Cardiac muscle cell (in vitro differentiated cells and primary cell): ENCODE measurements around the gene MBNL2. TPM values are rescaled to one million over a fixed set of nuclear protein-coding genes. Genes with fewer than 3 reads are reported as not detected.

Experiments
- DNase-seq, 2 donors: peaks; one replicate each; pipeline versions ENCODE4 v3.0.0 to v3.0.0-alpha.2; 2010 to 2017; ENCODE audit warnings: low read depth in 1 of 2, low spot score in 1 of 2
- H3K27ac ChIP-seq: fragments of 200-600 bp; sonication (generic); 2 replicates; pipeline ENCODE4 v1.5.1; 2016
- H3K27me3 ChIP-seq: fragments of 200-600 bp; sonication (generic); 2 replicates; pipeline ENCODE4 v1.6.0; 2016; ENCODE audit warnings: control low read depth
- H3K36me3 ChIP-seq: fragments of 200-600 bp; sonication (generic); 2 replicates; pipeline ENCODE4 v1.5.1; 2016; ENCODE audit warnings: control low read depth
- H3K4me1 ChIP-seq: fragments of 200-600 bp; sonication (generic); 2 replicates; pipeline ENCODE4 v1.8.1; 2017; ENCODE audit warnings: low read depth, mild to moderate bottlenecking, mixed run types
- H3K4me3 ChIP-seq: fragments of 200-600 bp; sonication (generic); 2 replicates; pipeline ENCODE4 v1.5.1; 2016; ENCODE audit warnings: mild to moderate bottlenecking
- H3K9me3 ChIP-seq: fragments of 200-600 bp; sonication (generic); 2 replicates; pipeline ENCODE4 v1.5.1; 2017; ENCODE audit warnings: low read depth, mild to moderate bottlenecking, control low read depth
- polyA plus RNA-seq: library from polyadenylated mRNA; unstranded; fragments of >200 nt; fragmentation: Nextera tagmentation; extraction: Ambion mirVana; gene quantifications from 2 replicates; pipeline ENCODE4 v1.2.1, GENCODE V29; 2016
- total RNA-seq: library from RNA; depleted of rRNA; stranded (reverse); fragments of >200 nt; gene quantifications from 2 replicates; pipeline ENCODE4 v1.2.3, GENCODE V29; 2016
- TF ChIP-seq, protein P1 (sequence below): IDR thresholded peaks from 2 replicates; pipeline ENCODE4 v1.5.1; 2012; ENCODE audit warnings: low read depth, mild to moderate bottlenecking, low read length

Gene MBNL2
- total and polyA plus RNA-seq, 2 experiments from 2014 or later, result 15.2 to 27.8 TPM

GRCh38 chr13:97298816-97299215 lies 76.7 kb downstream of the MBNL2 start:
- TF ChIP-seq, protein P1, sequence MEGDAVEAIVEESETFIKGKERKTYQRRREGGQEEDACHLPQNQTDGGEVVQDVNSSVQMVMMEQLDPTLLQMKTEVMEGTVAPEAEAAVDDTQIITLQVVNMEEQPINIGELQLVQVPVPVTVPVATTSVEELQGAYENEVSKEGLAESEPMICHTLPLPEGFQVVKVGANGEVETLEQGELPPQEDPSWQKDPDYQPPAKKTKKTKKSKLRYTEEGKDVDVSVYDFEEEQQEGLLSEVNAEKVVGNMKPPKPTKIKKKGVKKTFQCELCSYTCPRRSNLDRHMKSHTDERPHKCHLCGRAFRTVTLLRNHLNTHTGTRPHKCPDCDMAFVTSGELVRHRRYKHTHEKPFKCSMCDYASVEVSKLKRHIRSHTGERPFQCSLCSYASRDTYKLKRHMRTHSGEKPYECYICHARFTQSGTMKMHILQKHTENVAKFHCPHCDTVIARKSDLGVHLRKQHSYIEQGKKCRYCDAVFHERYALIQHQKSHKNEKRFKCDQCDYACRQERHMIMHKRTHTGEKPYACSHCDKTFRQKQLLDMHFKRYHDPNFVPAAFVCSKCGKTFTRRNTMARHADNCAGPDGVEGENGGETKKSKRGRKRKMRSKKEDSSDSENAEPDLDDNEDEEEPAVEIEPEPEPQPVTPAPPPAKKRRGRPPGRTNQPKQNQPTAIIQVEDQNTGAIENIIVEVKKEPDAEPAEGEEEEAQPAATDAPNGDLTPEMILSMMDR, result no peak
- Histone ChIP-seq H3K4me1 (no peaks in the 10 kb centered on the region), H3K4me3 (no peak overlapping the region), H3K27ac (no peak overlapping the region), H3K36me3 (no peaks in the 10 kb centered on the region), H3K9me3 (no peaks in the 10 kb centered on the region), H3K27me3 (no peaks in the 10 kb centered on the region)
- DNase-seq, result no peak

DNA sequence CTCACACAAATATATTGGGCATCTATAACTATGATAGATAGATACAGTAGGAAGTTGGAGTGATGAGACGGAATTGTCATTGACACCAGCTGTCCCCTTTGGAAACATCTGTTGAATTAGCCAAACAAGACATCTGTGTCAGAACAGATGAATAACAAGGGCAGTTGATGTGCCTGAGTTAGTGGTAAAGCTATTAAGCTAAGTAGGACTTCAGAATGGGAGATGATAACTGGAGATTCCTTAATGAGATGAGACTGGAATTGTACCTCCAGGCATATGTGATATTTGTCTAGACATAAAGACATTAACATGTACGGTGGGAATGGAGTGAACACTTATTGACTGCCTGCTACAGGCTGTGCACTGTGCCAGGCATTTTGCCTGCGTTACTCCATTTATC lies 78.7 kb downstream of the MBNL2 start:
- Histone ChIP-seq H3K9me3 (no peaks in the 10 kb centered on the region), H3K27ac (no peak overlapping the region), H3K4me3 (no peak overlapping the region), H3K27me3 (no peaks in the 10 kb centered on the region), H3K4me1 (no peaks in the 10 kb centered on the region), H3K36me3 (no peaks in the 10 kb centered on the region)
- no peak for DNase-seq
- TF ChIP-seq, protein P1, result no peak

DNA sequence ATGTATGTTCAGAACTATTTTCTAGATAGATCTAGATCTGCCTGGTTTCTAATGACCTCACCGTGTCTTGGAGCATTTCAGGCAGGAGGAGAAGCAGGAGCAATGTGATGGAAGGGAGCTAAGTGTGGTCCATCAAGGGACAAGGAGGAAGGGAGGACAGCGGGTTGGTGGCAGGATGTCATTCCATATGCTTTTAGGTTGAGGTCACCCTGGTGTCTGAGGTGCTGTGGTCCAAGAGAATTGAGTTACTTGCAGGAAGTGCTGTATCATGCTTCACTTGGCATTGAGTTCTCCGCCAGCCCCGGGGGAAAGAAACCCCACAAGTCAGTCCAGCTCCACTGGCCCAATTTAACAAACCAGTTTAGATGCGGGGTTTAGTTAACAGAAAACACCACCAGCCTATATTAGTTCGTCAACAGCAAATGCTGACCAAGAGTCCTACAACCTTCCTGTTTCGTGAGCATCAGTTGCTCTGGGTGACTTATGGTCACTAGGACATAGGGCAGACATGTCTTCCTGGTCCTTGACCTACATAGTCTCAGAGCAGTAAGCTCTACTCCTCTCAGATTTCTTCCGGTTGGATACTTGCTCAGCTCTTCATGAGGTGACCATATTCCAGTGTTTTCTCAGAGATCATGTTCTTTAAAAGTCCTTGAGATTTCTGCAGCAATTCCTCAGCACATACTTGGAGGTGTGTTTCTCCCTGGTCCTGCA lies 79.4 kb downstream of the MBNL2 start:
- DNase-seq, result no peak
- no peaks in the 10 kb centered on the region for H3K4me1 ChIP-seq
- TF ChIP-seq, protein P1, result no peak
- no peaks in the 10 kb centered on the region for H3K36me3 ChIP-seq
- H3K27me3 ChIP-seq, result no peaks in the 10 kb centered on the region
- no peak overlapping the region for H3K27ac ChIP-seq
- no peak overlapping the region for H3K4me3 ChIP-seq
- H3K9me3 ChIP-seq, result no peaks in the 10 kb centered on the region

DNA sequence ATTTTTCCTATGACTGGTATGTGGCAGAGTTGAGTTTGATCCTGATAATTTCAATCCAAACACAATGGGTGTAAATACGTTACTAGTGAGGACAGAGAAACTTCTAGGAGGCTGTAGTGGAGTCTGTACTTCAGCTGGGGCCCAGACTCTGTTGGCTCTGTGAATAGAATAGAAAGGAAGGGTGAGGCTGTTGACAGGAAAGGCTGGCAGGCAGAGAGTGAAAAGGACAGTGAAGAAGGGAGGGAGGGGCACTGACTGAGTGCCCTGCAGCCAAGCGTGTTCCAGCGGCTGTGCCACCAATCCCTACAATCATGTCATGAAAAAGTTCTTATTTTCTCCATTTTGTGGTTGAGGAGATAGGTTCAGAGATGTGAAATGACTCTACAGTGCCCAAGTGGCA lies 80.5 kb downstream of the MBNL2 start:
- DNase-seq, result no peak
- no peak overlapping the region for H3K4me3 ChIP-seq
- H3K4me1 ChIP-seq, result peaks cover 9% of the 10 kb centered on the region
- TF ChIP-seq, protein P1, result no peak
- H3K27me3 ChIP-seq, result no peaks in the 10 kb centered on the region
- no peaks in the 10 kb centered on the region for H3K36me3 ChIP-seq
- H3K27ac ChIP-seq, result no peak overlapping the region
- H3K9me3 ChIP-seq, result no peaks in the 10 kb centered on the region

DNA sequence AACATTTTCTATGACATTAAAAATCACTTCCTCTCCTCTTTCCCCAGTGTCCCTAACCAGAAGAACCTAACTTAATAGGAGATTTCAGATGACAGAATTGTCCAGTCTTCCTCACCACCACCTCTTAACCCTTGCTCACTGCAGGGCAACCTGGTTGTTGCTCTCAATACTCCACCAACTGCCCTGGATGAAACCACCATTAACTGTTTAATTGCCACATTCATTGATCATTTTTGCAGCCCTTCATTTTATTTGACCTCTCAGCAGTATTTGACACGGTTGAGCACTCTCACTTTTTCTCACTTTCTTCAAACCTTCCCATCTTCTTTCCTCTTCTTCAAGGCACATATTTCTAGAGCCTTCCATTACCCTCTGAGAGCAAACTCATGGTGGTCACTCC lies 84.0 kb downstream of the MBNL2 start:
- Histone ChIP-seq H3K27ac (no peak overlapping the region), H3K27me3 (no peaks in the 10 kb centered on the region), H3K9me3 (no peaks in the 10 kb centered on the region), H3K4me1 (peaks cover 19% of the 10 kb centered on the region), H3K36me3 (no peaks in the 10 kb centered on the region), H3K4me3 (no peak overlapping the region)
- TF ChIP-seq, protein P1, result no peak
- DNase-seq, result no peak
